K562 (cell line): ENCODE results near the gene MERTK. TPM values are rescaled to one million over a fixed set of nuclear protein-coding genes. Genes with fewer than 3 reads are reported as not detected.

Source experiments
- ADNP ChIP-seq: fragments of 200-800 bp; sonication (Bioruptor generic); IDR thresholded peaks from 2 replicates; pipeline ENCODE4 v1.6.1; 2016; ENCODE audit warnings: missing genetic modification characterization, missing compliant biosample characterization
- CBX3 ChIP-seq, 2 experiments: IDR thresholded peaks; 1 replicate in 1 of 2; 2 replicates in 1 of 2; pipeline ENCODE4 v1.6.1; 2012; ENCODE audit warnings: inconsistent platforms in 2 of 2, low read length in 2 of 2, borderline replicate concordance in 1 of 2, control low read depth in 1 of 2
- CREB3 ChIP-seq: fragments of 450-650 bp; conservative IDR thresholded peaks from 2 replicates; pipeline ENCODE4 v1.6.1; 2016; ENCODE audit warnings: missing genetic modification characterization, low read depth, mild to moderate bottlenecking, missing compliant biosample characterization, moderate library complexity
- CREB5 ChIP-seq: fragments of 250-450 bp; sonication (Bioruptor Pico); IDR thresholded peaks from 2 replicates; pipeline ENCODE4 v1.5.0; 2020; ENCODE audit warnings: mild to moderate bottlenecking
- FOXJ2 ChIP-seq: fragments of 200-800 bp; sonication (Bioruptor generic); IDR thresholded peaks from 2 replicates; pipeline ENCODE4 v1.6.1; 2016; ENCODE audit warnings: missing genetic modification characterization, missing compliant biosample characterization
- ILK ChIP-seq: fragments of 450-650 bp; IDR thresholded peaks from 2 replicates; pipeline ENCODE4 v1.6.1; 2016; ENCODE audit warnings: missing genetic modification characterization, low read depth, mild to moderate bottlenecking, missing compliant biosample characterization, moderate library complexity, borderline replicate concordance
- PHTF2 ChIP-seq: fragments of 250-450 bp; sonication (Bioruptor Pico); IDR thresholded peaks from 2 replicates; pipeline ENCODE4 v1.5.0; 2021; ENCODE audit warnings: mild to moderate bottlenecking
- ZNF511 ChIP-seq: sonication (generic); formaldehyde crosslinking; IDR thresholded peaks from 2 replicates; pipeline ENCODE4 v1.8.0; 2022; ENCODE audit warnings: mild to moderate bottlenecking, missing genetic modification reagents
- ZNF583 ChIP-seq: fragments of 250-450 bp; sonication (Bioruptor Pico); IDR thresholded peaks from 2 replicates; pipeline ENCODE4 v1.4.0; 2020
- ZSCAN29 ChIP-seq: fragments of 450-650 bp; IDR thresholded peaks from 2 replicates; pipeline ENCODE4 v1.6.1; 2017
- polyA plus RNA-seq, 8 experiments: library from polyadenylated mRNA; depleted of rRNA in 4 of 8; stranded (reverse) in 5 of 8; unstranded in 3 of 8; fragments of >200 nt; fragmentation: Nextera tagmentation in 2 of 8; fragmentation: Illumina TruSeq in 1 of 8; extraction: Ambion mirVana in 2 of 8; extraction: Trizol in 1 of 8; gene quantifications; 2 replicates each; pipeline versions ENCODE4 v1.2.1 to v1.2.3, GENCODE V29; 2011 to 2014; ENCODE audit warnings: inconsistent platforms in 1 of 8, missing spikeins in 1 of 8
- total RNA-seq, 7 experiments: library from RNA; depleted of rRNA in 6 of 7; stranded (reverse); fragments of >200 nt in 6 of 7; fragmentation: Illumina TruSeq in 2 of 7; extraction: Trizol in 2 of 7; gene quantifications; 2 replicates each; pipeline versions ENCODE4 v1.2.1 to v1.2.3, GENCODE V29; 2011 to 2021; ENCODE audit warnings: low replicate concordance in 1 of 7

MERTK gene
- total and polyA plus RNA-seq, 9 of the 15 experiments (the other 6 are each of a cell fraction or from before 2014, with no cell fraction given) = 0.23 to 1.6 (median 0.74) TPM

GRCh38 chr2:112026509-112026908 lies 128.1 kb downstream of the MERTK start (continued):
- TF ChIP-seq CREB3 (tag) (no peak), ZSCAN29 (no peak), CBX3 (IDR thresholded peaks at IDR 0.05; ENCODE audit: borderline replicate concordance in 1 of 2, low read length in 2 of 2) (no peak), ZNF511 (CRISPR knock-in tag) (no peak), PHTF2 (CRISPR knock-in tag) (no peak), ADNP (tag) (no peak), ILK (tag) (no peak), CREB5 (CRISPR knock-in tag) (no peak), ZNF583 (CRISPR knock-in tag) (no peak), FOXJ2 (tag) (no peak)
